ENCODE measurements around the gene SRCAP.
A peak's percentile ranks its signal among the peaks of the same experiment; 100 is the strongest.

The SRCAP gene

DNA sequence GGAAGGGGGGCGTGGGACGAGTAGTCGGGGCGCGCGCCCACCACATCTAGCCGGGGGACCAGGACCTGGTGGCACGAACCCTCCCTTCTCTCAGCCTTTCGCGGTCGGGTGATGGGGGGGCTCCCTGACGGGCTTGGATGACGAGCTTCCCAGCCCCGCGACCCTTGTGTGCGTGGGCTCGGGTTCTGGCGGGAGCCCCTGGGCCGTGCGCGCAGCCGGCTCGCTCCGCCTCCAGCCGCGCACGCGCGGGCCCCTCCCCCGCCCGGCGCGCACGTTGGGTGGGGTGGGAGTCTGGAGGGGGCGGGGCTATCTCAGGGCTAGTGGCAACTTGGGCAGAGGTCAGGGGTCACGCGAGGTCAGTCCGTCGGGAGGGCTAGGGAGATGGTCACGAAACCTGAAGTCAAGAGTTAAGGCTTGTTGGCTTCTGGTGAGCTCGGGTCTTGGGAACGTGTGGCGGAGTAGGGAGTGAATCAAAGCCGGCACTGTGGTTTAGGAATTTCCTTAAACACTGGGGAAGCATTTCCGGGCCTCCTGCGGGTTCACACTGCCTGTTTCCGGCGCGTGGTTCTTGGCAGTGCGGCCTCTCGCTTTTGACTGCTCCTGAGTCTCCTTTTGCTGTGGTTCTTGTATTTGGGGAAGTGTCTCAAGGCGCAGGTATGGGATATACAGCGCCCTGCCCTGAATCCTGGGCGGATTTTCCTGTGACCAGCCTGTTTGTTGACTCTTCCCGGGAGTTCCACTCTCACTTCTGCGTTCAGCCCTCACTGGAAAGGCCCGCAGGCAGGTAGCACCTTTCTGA lies at the start of gene SRCAP:
TSS of gene SRCAP (plus strand) at position 356 of the 799 bp plus-strand sequence. CDS start 1,654 bp downstream, outside the sequence.
- DNase-seq = peak; percentile 91

DNA sequence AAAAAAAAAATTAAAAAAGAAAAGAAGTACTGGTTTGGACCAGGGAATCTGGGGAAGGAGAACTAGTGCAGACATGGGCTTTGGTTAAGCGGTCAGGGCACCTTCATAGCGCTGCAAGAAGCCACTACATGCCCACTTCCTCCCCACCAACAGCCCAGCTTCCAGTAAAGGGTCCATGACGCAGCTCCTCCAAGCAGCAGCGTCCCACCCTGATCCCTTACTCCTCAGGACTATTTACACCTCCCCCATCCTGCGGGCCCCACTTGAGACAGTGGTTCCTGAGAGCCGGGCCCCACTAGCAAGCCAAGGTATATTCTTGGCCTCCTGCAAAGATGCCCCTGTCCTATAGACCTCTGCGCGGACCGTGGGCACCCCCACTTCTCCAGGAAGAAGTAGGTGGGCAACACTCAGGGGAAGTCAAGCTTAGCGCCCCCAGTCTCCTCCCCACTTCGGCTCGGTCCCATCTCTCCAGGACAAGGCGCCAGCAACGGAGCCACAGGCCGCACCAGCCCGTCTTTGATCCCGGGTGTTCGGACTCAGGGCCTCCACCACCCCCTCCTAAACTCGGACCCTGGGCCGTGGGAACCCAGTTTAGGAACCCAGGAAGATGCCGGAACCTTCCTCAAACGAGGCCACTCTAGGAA lies 49.1 kb upstream of the SRCAP start:
- DNase-seq = peak; percentile 25

DNA sequence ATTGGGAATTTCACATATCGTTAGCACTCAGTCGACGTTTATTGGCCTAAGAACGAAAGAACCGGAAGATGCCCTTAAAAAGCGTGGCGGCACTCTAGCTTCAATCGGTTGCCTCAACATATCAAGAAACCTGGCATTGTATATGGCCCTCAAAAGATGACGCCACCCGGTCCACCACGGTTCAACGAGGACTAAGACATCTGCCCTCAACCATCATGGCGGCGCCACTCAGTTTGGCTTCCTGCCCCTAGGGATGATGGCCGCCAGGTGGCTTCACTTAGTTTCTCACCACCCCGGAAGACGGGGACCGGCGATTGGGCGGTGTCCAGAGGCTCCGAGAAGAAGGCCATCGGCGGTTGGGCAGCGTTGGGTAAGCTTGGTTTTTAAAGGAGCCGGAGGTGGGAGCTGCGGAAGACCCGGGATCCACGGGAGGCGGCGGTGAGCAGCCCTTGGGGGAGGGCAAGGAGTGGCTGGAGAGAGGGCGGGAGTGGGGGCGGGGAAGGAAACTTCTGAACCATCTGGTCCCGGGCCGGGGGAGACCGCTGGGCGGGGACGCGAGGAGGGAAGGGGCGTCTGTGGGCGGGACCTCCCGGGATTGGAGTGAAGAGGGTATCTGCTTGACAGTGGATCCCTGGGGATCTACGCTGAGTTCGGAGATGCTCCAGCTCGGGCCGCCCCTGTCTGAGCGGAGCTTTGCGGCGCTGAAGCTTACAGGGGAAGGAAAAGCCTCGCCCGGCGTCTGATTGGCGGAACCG lies 48.4 kb upstream of the SRCAP start, which contains the start of gene PRR14:
TSS of gene PRR14 (plus strand) at position 592 of the 755 bp plus-strand sequence. CDS start 686 bp downstream, outside the sequence.
- DNase-seq = peak; percentile 100

DNA sequence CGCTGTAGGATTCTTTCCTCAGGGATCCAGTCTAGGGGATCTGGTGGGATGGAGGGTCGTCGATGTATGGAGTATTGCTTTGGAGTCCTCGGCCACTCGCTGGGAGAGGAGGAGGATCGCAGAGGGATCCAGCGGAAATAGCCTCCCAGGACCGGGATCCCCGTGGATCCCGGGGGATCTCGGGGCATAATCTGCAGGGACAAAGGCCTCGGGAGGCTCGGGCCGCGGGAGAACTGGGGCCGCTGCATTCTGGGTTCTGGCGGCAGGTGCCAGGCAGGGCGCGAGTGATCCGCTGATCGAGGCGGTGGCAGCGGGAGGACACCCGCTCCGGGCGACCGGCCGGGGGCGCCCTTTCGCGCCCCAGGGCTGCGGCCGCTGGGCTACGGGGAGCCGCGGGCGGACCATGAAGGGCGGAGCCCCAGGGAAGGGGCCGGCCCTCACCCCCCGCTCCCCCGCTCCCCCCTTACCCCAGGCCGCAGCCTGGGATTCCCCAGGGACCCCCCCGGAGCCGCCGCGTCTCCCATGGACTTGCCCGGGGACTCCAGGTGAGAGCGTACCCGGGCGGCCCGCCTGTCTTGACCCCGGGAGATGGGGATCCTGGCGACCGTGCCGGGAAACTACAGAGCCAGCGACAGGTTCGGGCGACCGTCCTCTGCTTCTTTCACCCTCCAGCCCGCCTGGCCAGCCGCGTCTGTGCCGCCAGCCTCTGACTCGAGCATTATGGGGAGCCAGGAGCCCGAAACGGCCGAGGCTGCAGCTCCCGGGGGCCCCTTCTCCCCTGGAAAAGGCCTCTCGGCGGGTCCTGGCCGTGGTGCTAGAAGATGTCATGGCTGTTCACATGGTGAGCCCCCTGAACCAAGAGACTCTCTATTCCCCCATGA lies 47.6 kb upstream of the SRCAP start:
- DNase-seq = peak; percentile 81

DNA sequence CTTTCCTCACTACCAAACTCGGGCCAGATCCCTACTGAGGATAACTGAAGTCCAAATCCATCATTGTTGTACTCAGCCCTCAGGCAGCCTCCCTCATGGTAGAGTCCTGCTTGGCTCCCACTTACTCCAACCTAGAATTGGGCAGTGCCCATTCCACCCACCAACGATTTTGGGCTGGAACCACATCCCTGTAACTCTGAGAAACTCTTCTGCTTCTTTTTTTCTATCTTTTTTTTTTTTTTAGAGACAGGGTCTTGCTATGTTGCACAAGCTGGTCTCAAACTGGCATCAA lies 47.0 kb upstream of the SRCAP start:
- no peak for DNase-seq

DNA sequence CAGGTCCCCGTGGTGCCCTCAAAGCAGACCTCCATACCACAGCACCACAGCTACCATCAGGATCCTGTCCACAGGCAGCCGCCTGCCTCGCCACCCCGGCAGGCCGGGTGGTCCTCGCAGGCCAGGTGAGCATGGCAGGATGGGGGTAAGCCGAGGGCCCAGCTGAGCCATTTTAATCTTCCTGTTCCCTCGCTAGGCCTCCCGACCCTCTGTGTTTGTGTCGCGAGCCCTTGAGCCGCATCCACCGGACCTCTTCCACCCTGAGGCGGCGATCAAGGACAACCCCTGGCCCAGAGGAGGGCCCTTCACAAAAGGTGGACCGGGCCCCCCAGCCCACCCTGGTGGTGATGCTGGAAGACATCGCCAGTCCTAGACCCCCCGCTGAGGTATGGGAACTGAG lies 46.3 kb upstream of the SRCAP start:
- no peak for DNase-seq

DNA sequence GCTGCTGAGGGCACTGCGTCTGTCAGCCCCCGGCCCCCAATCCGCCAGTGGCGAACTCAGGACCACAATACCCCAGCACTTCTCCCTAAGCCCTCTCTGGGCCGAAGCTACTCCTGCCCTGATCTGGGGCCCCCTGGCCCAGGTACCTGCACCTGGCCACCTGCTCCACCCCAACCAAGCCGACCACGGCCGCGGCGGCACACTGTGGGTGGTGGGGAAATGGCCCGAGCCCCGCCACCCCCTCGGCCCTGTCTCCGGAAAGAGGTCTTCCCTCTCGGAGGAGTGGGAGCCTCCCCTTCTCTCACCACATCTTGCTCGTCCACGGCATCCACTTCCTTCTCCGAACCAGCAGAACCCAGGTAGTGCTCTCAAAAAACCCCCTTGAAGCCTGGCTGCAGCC lies 44.1 kb upstream of the SRCAP start:
- no peak for DNase-seq

DNA sequence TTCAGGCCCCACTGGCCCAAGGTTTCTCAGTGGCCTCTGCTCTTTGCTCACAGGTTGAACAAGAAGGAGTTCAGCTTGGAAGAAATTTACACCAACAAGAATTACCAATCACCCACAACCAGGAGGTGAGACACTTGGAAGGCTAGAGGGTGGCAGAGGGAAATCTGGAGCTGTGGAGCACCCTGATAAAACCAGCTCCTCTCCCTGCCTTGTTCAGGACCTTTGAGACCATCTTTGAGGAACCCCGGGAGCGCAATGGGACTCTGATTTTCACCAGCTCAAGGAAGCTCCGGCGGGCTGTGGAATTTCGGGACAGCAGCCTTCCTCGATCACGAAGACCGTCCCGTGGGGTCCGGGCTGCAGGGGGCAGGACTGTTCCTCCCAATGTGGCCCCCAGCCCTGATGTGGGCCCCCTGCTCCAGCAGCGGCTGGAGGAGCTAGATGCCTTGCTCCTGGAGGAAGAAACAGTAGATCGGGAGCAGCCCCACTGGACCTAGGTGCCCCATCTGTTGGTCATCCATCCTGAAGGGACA lies 43.1 kb upstream of the SRCAP start:
- DNase-seq = no peak

DNA sequence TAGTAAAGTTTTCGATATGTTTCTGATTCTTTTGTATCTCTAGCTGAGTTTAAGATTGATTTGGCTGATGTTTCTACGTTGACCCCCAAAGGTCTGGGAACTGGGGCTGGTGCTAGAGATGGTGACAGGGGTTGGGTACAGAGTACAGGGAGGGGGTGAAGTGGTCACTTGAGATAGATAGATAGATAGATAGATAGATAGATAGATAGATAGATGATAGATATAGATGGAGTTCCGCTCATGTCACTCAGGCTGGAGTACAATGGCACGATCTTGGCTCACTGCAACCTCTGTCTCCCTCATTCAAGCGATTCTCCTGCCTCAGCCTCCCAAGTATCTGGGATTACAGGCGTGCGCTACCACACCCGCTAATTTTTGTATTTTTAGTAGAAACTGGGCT lies 42.6 kb upstream of the SRCAP start:
- DNase-seq = no peak

DNA sequence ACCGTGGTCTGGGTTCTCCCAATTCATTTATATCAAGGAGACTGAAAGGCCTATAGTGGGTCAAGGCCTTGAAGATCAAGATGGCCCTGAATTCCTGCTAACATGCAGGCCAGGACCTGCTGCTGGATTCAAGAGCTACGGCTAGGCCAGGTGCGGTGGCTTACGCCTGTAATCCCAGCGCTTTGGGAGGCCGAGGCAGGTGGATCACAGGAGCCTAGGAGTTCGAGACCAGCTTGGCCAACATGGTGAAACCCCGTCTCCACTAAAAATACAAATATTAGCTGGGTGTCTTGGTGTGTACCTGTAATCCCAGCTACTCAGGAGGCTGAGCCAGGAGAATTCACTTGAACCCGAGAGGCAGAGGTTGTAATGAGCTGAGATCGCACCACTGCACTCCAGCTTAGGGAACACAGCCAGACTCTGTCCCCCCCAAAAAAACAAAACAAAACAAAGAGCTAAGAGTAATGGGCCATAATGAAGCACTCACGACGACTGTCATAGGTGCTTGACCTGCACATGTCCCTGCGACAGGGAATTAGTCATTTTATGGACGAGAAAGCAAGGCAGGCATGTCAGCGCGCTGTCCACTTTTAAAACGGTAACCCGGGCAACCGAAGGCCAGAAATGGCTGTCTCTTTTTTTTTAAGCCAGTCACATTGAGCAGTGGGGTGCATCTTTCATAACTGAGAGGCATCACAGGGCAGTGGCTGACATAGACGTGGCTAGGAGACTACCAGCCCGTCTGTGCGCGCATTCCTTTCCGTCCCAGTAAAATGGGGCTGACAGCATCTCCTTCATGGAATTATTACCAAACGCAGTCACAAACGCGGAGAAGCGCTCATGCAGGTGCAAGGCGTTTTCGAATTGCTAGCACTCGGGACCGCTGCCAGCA lies 41.8 kb upstream of the SRCAP start:
- no peak for DNase-seq

DNA sequence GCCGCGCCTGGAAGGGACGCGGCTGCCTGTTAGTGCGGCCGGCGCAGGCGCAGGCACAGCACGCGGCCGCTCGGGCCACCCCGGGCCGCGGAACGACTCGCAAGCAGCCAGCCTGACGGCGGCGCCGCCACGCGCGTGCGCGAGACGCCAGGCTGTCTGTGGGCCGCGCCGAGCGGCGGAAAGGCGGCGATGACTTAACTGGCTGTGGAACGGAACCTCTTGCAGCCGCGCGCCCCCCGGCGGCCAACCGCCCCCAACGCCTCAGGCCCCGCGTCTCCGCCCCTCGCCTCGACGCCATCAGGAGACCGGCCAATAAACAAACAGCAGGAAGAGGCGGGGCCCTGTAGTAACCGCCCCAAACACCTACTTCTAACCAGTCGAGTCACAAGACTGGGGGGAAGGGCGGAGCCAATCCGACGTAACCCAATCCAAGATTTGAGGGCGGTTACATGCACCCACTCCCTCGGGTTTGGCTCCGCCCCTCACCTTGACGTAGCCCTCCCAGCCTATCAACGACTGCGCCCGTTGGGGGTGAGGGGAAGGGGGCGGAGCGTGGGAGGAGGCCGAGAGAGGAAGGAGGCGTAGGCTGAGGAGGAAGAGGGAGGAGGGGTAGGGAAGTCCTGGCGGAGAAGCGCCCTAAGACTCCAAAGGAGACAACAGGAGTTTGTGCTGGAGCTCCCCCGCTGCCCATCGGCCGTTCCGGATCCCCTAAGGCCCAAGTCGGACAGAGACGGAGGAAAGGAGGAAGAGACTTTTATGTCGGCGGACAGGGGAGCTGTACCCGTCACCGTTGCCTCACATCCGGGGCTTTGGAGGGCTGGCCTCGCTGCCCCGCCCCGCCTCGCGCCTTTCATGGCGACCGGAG lies 40.9 kb upstream of the SRCAP start, which contains the start of gene FBRS:
TSS of gene FBRS (plus strand) at position 566 of the 865 bp plus-strand sequence. CDS start 1,088 bp downstream, outside the sequence.
- DNase-seq = peak; percentile 100

DNA sequence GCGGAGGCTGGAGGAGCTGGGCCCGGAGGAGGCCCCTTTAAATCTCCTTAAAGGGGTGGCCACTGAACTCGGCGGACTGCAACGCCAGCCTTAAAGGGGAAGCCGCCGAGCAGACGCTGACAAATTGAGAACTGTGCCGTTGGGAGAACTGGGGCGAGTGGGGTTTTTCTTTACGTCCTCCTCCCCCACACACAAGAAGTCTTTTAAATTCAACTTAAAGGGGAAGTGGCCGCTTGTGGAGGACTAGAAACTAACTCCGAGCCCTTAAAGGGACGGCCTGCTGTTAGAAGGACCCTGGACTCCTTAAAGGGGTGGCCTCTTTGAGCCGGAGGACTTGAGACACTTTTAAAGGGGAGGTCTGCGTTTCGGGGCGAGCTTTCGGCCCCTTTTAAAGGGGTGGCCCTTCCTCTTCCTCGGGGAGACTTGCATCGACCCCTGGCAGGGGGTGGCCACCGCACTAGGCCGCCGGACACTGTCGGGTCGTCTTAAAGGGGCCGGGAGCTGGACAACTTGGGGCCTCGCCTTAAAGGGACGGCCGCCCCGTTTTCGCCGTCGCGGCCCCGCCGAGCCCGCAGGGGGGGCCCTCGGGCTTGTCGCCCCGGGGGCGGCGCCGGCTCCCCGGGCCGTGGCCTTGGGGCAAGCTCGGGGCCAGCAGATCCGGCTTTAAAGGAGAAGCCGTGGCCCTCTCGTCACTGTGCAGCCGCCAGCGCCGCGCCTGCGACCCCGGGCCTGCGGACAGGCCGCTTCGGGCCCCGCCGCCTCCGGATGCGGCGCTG lies 40.1 kb upstream of the SRCAP start:
- peak; percentile 97 for DNase-seq

DNA sequence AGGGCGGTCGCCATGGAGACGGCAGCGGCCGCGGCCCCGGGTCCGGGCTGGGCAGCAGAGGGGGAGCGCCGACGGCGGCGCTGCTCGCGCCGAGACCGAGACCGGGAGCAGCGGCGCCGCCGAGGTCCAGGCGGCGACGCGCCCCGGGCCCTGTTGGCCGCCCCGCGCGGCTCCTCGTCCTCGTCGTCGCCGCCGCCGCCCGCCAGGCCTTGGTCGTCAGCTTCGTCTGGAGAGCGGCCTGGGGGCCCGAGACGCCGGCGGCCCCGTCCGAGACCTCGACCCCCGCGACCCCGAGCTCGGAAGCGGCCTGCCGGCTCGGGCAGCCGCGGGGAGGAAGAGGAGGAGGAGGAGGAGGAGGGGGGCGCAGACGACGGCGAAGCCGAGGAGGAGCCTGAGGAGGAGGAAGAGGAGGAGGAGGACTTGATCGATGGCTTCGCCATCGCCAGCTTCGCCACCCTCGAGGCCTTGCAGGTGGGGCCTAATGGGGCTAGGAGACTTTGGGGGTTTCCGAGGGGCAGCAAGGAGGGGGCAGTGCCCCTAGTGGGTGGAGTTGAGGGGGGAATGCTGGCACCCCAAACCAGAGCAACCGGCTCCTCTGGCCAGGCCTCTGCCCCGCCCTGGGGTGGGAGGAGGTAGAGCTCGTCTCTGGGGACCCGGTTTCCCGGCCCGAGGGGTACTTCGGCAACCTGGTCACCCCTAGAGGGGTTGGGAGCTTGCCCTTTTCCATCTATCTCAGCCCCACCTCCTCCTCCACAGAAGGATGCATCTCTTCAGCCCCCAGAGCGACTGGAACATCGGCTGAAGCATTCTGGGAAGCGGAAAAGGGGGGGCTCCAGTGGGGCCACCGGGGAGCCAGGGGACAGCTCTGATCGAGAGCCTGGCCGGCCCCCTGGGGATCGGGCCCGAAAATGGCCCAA lies 39.2 kb upstream of the SRCAP start:
- peak; percentile 59 for DNase-seq

DNA sequence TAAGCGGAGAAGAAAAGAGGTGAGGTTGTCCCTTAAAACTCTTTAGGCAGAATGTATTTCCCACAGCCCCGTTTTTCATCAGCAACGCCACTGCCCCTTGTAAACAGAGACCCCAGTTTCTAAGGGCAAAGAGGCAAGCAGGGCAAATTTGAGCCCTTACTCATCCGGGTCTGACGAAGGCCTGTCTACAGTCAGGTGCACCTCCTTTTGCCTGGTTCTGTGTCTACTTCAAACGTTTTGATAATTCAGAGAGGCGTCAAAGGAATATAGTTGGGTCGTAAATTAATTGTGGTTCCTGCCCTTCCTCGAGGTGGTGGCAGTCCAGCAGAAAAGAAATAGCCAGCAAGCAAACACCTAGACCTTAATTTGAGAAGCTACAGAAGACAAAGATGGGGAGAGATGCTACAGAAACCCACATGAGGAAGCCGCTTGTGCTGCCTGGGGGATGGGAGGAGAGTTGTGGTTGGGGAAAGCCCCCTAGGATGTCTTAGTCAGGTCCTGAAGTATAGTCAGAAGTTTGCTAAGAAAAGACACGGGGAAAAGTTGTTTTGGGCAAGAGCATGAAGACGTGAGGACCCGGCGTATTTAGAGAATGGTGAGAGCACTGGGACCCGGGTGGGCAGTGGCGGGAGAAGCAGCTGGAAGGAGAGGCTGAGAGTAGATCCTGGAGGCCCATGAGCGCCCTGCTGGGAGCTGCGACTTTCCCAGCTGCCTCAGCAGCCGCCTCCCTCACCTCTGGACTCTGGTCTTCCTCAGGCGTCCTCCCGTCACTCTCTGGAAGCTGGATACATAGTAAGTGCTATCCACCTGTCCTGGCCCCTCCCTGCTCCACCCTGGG lies 38.3 kb upstream of the SRCAP start:
- peak; percentile 88 for DNase-seq

DNA sequence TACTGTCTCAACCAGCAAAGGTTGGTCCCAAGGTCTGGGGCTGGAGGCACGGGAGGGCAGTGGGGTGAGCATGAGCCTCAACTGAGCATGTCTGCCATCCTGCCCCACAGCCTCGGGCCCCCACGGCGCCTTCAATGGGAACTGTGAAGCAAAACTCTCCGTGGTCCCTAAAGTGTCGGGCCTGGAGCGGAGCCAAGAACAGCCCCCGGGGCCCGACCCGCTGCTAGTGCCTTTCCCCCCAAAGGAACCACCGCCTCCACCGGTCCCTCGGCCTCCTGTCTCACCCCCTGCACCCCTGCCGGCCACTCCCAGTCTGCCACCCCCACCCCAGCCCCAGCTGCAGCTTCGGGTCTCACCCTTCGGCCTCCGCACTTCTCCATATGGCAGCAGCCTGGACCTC lies 36.5 kb upstream of the SRCAP start:
- no peak for DNase-seq

DNA sequence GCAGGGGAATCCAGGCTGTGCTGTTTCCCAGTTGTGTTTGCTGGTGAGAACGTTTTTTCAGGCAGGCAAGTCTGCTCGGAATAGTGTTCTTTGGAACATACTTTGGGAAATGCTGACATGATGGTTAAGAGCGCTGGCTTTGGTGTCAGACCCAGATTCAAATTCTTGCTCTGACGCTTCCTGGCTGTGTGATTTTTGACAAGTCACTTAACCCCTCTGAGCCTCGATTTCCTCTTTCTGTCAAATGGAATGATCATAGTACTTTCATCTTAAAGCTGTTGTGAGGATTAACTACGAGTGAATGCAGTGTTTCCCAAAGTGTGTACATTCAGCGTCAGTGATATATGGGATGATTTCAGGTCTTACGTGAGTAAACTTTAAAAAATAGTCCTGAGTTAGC lies 35.9 kb upstream of the SRCAP start:
- DNase-seq = no peak

DNA sequence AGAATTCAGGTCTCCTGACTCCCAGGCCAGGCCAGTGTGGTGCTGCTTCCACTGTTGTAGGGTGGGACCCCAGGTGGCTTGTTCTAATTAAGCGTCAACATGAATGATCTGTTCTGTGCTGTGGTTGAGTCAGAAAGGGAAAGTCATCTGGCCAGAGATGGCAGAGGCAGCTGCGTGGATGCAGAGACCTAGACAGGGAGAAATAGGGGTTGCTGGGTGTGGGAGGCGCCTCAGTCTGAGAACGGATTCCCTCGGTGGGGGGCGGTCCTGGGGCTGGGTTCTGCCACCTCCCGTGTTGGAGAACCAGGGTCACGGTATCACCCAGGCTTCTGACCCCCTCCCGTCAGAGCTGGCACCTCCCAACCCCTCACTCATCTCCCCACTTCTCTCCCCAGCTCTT lies 35.2 kb upstream of the SRCAP start:
- peak; percentile 26 for DNase-seq
